Ovary (tissue), 3 donors: ENCODE measurements around the gene TRPT1.

Source experiments
- POLR2A ChIP-seq: fragments of 450-650 bp; IDR thresholded peaks from one replicate; pipeline ENCODE4 v1.6.1; 2017; ENCODE audit warnings: antibody characterized with exemption, mild to moderate bottlenecking, moderate library complexity
- TF ChIP-seq, protein P1 (sequence below), 3 donors: fragments of 450-650 bp in 2 of 3; fragments of 200-600 bp in 1 of 3; IDR thresholded peaks; one replicate each; pipeline versions ENCODE4 v1.5.1 to v1.8.0; 2016 to 2022; ENCODE audit warnings: antibody characterized with exemption in 3 of 3, mild to moderate bottlenecking in 1 of 3
- donor health status: DM: no; HTN: no; CAD: no.

DNA sequence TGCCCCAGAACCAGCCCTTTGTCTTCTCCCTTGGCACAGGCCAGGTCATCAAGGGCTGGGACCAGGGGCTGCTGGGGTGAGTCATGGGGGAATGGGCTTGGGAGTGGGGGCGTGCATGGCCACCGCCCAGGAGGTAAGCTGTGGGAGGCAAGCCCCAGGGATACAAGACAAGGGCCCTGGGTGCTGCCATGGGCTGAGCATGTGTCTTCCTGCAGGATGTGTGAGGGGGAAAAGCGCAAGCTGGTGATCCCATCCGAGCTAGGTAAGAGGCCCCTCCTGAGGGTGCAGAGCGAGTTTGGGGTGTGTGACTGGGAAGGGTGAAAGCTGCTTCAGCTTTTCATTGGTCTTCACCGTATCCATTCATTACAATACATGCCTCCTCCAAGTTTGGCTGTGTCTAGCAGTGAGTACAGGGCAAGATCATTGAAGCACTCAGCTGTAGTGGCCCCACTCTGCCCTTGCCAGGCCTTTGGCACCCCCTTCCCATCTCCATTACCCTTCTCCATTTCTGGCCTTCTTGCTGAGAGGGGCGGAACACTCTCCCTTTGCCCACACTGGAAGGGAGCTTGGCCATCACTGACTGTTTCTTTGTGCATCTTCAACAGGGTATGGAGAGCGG is 17.4 kb upstream of the TRPT1 start:
- TF ChIP-seq, protein P1, sequence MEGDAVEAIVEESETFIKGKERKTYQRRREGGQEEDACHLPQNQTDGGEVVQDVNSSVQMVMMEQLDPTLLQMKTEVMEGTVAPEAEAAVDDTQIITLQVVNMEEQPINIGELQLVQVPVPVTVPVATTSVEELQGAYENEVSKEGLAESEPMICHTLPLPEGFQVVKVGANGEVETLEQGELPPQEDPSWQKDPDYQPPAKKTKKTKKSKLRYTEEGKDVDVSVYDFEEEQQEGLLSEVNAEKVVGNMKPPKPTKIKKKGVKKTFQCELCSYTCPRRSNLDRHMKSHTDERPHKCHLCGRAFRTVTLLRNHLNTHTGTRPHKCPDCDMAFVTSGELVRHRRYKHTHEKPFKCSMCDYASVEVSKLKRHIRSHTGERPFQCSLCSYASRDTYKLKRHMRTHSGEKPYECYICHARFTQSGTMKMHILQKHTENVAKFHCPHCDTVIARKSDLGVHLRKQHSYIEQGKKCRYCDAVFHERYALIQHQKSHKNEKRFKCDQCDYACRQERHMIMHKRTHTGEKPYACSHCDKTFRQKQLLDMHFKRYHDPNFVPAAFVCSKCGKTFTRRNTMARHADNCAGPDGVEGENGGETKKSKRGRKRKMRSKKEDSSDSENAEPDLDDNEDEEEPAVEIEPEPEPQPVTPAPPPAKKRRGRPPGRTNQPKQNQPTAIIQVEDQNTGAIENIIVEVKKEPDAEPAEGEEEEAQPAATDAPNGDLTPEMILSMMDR (IDR thresholded peaks at IDR 0.05): no peak
- TF ChIP-seq POLR2A: no peak
